ENCODE data around the gene HGF. TPM values are rescaled to one million over a fixed set of nuclear protein-coding genes. Genes with fewer than 3 reads are reported as not detected.

HGF gene
- total and polyA plus RNA-seq, 7 donors = 0.46 to 27.2 (median 4.6) TPM

DNA sequence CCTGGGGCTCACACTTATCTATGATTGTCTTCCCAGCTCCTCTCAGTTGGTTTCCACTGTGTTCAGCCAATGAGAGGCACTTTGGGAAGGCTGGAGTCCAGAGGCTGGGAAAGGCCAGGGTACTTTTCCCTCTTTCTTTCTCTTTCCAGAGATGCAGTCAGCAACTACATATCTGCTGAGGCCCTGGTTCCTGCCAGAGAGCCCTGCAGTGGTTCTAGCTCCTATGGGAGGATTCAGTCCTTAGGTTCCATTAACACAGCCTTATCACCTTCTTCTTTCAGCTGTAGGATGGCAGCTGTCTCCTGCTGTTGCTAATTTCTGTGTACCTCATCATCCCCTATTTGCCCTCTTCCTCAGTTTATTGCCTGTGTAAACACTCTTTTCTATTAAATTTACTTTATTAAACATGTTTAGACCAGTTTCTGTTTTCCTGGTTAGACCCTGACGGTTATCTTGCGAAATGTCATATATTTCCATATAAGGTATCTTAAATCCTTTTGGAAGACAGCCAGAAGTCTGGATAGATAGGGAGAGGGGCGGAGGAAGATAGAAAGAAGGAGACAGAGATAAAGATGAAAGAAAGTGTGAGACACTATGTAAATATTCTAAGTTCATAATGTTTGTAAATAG, 100.3 kb downstream of the HGF start:
- no peak overlapping the region for H3K27ac ChIP-seq
- H3K9me3 ChIP-seq = no peaks in the 10 kb centered on the region
- no peak for DNase-seq
- TF ChIP-seq EP300 (IDR thresholded peaks at IDR 0.05) = no peak
- no peak for TF ChIP-seq POLR2A (IDR thresholded peaks at IDR 0.05)
- TF ChIP-seq POLR2AphosphoS5 (IDR thresholded peaks at IDR 0.05) = no peak
- TF ChIP-seq, protein P1, sequence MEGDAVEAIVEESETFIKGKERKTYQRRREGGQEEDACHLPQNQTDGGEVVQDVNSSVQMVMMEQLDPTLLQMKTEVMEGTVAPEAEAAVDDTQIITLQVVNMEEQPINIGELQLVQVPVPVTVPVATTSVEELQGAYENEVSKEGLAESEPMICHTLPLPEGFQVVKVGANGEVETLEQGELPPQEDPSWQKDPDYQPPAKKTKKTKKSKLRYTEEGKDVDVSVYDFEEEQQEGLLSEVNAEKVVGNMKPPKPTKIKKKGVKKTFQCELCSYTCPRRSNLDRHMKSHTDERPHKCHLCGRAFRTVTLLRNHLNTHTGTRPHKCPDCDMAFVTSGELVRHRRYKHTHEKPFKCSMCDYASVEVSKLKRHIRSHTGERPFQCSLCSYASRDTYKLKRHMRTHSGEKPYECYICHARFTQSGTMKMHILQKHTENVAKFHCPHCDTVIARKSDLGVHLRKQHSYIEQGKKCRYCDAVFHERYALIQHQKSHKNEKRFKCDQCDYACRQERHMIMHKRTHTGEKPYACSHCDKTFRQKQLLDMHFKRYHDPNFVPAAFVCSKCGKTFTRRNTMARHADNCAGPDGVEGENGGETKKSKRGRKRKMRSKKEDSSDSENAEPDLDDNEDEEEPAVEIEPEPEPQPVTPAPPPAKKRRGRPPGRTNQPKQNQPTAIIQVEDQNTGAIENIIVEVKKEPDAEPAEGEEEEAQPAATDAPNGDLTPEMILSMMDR (IDR thresholded peaks at IDR 0.05) = no peak
- 30 to 72% methylated on average over 3 of the region's 3 CpGs for WGBS, 2 donors
- no peaks in the 10 kb centered on the region for H3K4me1 ChIP-seq
- no peak overlapping the region for H3K4me3 ChIP-seq
- H3K27me3 ChIP-seq = no peaks in the 10 kb centered on the region
- intact Hi-C loops (cut with DNase I) = no loop called here
- no peaks in the 10 kb centered on the region for H3K36me3 ChIP-seq

DNA sequence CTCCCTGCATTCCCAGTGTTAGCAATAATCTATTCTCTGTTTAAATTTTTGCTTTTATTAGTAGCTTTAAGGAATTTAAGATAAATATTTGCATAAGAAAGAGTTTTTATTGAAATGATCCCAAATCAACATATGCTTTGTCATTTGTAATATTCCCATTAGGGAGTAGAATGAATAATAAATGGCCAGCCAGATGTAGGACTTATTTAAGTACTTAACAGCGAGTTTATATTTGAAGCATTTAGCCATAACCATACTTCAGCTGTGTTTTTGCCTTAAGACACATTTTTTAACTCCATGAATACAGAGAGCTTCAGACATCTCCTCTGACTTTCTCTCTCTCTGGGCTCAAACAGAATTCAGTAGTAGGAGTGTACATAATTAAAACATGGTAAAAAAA, 103.6 kb downstream of the HGF start:
- intact Hi-C loops (cut with DNase I) = no loop called here
- WGBS, 2 donors = 68 to 76% methylated on average over 1 of the region's 1 CpG

DNA sequence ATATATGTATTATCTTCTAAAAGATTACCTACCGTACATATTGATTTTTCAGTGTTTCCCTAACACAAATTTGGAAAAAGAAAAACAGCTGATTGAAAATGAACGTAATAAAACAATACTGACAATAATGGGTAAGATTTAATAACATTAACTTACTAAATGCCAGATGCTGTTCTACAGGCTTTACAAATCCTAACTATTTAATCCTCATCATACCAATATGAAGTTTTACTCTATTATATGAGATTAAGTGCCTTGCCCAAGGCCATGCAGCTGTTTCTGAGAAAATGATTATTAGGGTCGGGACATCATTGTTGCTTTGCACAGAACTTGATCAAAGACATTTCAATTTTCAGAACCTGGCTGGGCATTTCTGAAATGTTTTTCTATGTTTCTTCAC, 104.6 kb downstream of the HGF start:
- intact Hi-C loops (cut with DNase I) = no loop called here
- H3K27ac ChIP-seq = no peak overlapping the region
- H3K9me3 ChIP-seq = no peaks in the 10 kb centered on the region
- no peak overlapping the region for H3K4me3 ChIP-seq
- WGBS, 2 donors = 72 to 82% methylated on average over 3 of the region's 3 CpGs
- TF ChIP-seq POLR2AphosphoS5 (IDR thresholded peaks at IDR 0.05) (no peak), POLR2A (IDR thresholded peaks at IDR 0.05) (no peak), EP300 (IDR thresholded peaks at IDR 0.05) (no peak)
- TF ChIP-seq, protein P1 (IDR thresholded peaks at IDR 0.05) = no peak
- no peaks in the 10 kb centered on the region for H3K4me1 ChIP-seq
- DNase-seq = no peak
- H3K36me3 ChIP-seq = no peaks in the 10 kb centered on the region
- no peaks in the 10 kb centered on the region for H3K27me3 ChIP-seq

More for the DNA sequence above, 103.6 kb downstream of the HGF start:
- Histone ChIP-seq H3K9me3 (no peaks in the 10 kb centered on the region), H3K27ac (no peak overlapping the region), H3K27me3 (no peaks in the 10 kb centered on the region), H3K4me1 (no peaks in the 10 kb centered on the region), H3K4me3 (no peak overlapping the region), H3K36me3 (no peaks in the 10 kb centered on the region)
- TF ChIP-seq POLR2AphosphoS5 (IDR thresholded peaks at IDR 0.05) (no peak), POLR2A (IDR thresholded peaks at IDR 0.05) (no peak), EP300 (IDR thresholded peaks at IDR 0.05) (no peak)
- TF ChIP-seq, protein P1 (IDR thresholded peaks at IDR 0.05) = no peak
- no peak for DNase-seq

DNA sequence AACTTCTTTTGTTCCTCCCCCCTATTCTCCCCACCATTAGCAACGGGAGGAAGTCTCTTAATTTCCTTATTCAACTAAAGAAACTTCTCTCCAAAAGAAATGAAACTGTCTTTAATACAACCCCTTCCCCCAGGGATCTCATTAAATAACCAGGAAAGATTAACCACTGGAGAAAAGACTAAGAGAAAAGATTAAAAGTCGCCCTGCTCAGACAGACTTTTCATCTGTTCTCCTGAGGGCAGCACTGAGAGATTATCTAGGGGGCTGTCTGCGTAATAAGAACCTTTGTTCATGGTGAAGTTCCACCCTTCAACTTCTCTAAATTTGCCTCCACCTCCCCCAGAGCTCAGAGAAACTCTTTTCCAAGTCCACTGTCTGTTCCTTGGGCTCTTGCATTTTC, 105.5 kb downstream of the HGF start:
- WGBS, 2 donors = 61 to 73% methylated on average over 3 of the region's 3 CpGs
- TF ChIP-seq POLR2A (IDR thresholded peaks at IDR 0.05) (no peak), POLR2AphosphoS5 (IDR thresholded peaks at IDR 0.05) (no peak), EP300 (IDR thresholded peaks at IDR 0.05) (no peak)
- TF ChIP-seq, protein P1 (IDR thresholded peaks at IDR 0.05) = no peak
- no peaks in the 10 kb centered on the region for H3K27me3 ChIP-seq
- no peak overlapping the region for H3K27ac ChIP-seq
- H3K36me3 ChIP-seq = no peaks in the 10 kb centered on the region
- H3K4me1 ChIP-seq = no peaks in the 10 kb centered on the region
- no peak overlapping the region for H3K4me3 ChIP-seq
- intact Hi-C loops (cut with DNase I) = no loop called here
- DNase-seq = no peak
- H3K9me3 ChIP-seq = no peaks in the 10 kb centered on the region

DNA sequence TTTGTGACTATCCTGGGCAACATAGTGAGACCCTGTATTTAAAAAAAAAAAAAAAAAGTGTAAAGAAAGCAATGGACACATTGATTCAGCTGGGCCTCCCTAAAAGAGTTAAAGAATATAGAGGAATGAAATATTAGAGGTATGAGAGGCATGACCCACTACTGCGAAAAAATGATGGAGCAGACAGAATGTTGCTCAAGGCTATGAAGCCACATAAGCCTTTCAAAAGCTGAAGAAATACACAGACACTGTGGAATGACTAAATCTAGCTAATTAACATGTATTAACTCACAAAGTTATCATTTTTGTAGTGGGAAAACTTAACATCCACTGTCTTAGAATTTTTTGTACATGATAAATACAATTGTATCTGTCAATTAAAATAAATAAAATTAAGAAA, 107.3 kb downstream of the HGF start:
- 80 to 94% methylated on average over 1 of the region's 1 CpG for WGBS, 2 donors
- TF ChIP-seq POLR2A (IDR thresholded peaks at IDR 0.05) = no peak
- no peak for TF ChIP-seq EP300 (IDR thresholded peaks at IDR 0.05)
- TF ChIP-seq POLR2AphosphoS5 (IDR thresholded peaks at IDR 0.05) = no peak
- TF ChIP-seq, protein P1 (IDR thresholded peaks at IDR 0.05) = no peak
- no peaks in the 10 kb centered on the region for H3K27me3 ChIP-seq
- no peak for DNase-seq
- no peak overlapping the region for H3K4me3 ChIP-seq
- H3K9me3 ChIP-seq = no peaks in the 10 kb centered on the region
- no peak overlapping the region for H3K27ac ChIP-seq
- H3K36me3 ChIP-seq = no peaks in the 10 kb centered on the region
- no peaks in the 10 kb centered on the region for H3K4me1 ChIP-seq
- intact Hi-C loops (cut with DNase I) = no loop called here

All from sigmoid colon (tissue), 7 donors.